GM12891 (cell line): ENCODE data around the gene VPS37D.

Experiments used
- POLR2A ChIP-seq: IDR thresholded peaks from 2 replicates; pipeline ENCODE4 v1.6.1; 2011; ENCODE audit warnings: low read depth, low read length, control low read depth
- POLR2AphosphoS5 ChIP-seq: IDR thresholded peaks from 2 replicates; pipeline ENCODE4 v1.6.1; 2011; ENCODE audit warnings: low read depth, low read length, control low read depth
- POU2F2 ChIP-seq: IDR thresholded peaks from 2 replicates; pipeline ENCODE4 v1.6.1; 2011; ENCODE audit warnings: low read depth, mild to moderate bottlenecking, control low read depth, low read length, moderate library complexity
- TAF1 ChIP-seq: IDR thresholded peaks from 2 replicates; pipeline ENCODE4 v1.6.1; 2011; ENCODE audit warnings: low read depth, low read length, control low read depth

DNA sequence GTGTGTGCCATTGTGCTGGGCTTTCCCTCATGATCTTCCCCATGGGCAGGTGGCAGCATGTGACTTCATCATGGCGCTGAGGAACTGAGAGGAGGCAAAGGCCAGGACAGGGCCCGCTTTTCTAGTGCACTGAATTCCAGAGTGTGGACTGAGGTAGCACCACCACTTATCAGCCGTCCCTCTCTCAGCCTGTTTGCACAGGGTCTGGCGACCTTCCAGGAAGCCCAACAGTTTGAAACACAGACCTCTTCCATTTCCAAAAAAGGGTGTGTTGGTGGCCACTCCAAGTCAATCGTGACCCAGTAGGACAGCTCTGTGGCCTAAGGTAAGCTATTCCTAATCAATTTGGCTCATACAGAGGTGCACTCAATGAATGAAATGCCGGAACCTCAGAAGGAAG is 11.2 kb downstream of the VPS37D start:
- no peak for TF ChIP-seq POLR2A
- no peak for TF ChIP-seq POLR2AphosphoS5
- TF ChIP-seq TAF1, result no peak
- TF ChIP-seq POU2F2, result no peak
